Right lung (tissue), 10 donors: ENCODE measurements around the gene GPR179. TPM values are rescaled to one million over a fixed set of nuclear protein-coding genes. Genes with fewer than 3 reads are reported as not detected.
A peak's percentile ranks its signal among the peaks of the same experiment; 100 is the strongest.

ENCODE experiments used
- DNase-seq, 2 donors: peaks; one replicate each; pipeline ENCODE4 v3.0.0-alpha.2; 2013
- long read RNA-seq, 8 donors: transcript quantifications; one replicate each; lab custom pipeline, GENCODE V29; 2026
- polyA plus RNA-seq, 5 donors: library from polyadenylated mRNA; unstranded; fragments of 120-200 nt; gene quantifications; one replicate each; pipeline versions ENCODE4 v1.2.1 to v1.2.3, GENCODE V29; 2013; ENCODE audit warnings: inconsistent platforms in 1 of 5, low replicate concordance in 1 of 5; ENCODE audit not compliant: insufficient read length in 5 of 5, insufficient read depth in 1 of 5

The GPR179 gene, protein sequence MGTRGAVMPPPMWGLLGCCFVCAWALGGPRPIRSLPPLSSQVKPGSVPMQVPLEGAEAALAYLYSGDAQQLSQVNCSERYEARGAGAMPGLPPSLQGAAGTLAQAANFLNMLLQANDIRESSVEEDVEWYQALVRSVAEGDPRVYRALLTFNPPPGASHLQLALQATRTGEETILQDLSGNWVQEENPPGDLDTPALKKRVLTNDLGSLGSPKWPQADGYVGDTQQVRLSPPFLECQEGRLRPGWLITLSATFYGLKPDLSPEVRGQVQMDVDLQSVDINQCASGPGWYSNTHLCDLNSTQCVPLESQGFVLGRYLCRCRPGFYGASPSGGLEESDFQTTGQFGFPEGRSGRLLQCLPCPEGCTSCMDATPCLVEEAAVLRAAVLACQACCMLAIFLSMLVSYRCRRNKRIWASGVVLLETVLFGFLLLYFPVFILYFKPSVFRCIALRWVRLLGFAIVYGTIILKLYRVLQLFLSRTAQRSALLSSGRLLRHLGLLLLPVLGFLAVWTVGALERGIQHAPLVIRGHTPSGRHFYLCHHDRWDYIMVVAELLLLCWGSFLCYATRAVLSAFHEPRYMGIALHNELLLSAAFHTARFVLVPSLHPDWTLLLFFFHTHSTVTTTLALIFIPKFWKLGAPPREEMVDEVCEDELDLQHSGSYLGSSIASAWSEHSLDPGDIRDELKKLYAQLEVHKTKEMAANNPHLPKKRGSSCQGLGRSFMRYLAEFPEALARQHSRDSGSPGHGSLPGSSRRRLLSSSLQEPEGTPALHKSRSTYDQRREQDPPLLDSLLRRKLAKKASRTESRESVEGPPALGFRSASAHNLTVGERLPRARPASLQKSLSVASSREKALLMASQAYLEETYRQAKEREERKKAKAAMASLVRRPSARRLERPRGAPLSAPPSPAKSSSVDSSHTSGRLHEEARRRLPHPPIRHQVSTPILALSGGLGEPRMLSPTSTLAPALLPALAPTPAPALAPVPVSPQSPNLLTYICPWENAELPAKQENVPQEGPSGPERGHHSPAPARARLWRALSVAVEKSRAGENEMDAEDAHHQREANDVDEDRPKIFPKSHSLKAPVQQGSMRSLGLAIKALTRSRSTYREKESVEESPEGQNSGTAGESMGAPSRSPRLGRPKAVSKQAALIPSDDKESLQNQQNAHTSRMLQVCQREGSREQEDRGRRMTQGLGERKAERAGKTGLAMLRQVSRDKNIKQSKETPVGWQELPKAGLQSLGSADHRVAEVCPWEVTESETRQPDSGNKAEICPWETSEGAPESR (N-terminal part only)
- polyA plus RNA-seq: under 1 TPM; 0.17 to 0.60 (median 0.49) TPM
- long read RNA-seq, donor 1: 0 reads
- long read RNA-seq, donor 2: 0 reads
- long read RNA-seq, donor 3: 0 reads
- long read RNA-seq, donor 4: 0 reads
- long read RNA-seq, donor 5: 0 reads
- long read RNA-seq, donor 6: 0 reads
- long read RNA-seq, donor 7: 0 reads
- long read RNA-seq, donor 8: 0 reads

GRCh38 chr17:38343608-38344419, at the start of gene GPR179:
Gene GPR179 (minus strand): TSS chr17:38343956. CDS start chr17:38343789, 167 bp downstream.
- DNase-seq: no peak

GRCh38 chr17:38379448-38379847, 35.7 kb upstream of the GPR179 start:
- no peak for DNase-seq

DNA sequence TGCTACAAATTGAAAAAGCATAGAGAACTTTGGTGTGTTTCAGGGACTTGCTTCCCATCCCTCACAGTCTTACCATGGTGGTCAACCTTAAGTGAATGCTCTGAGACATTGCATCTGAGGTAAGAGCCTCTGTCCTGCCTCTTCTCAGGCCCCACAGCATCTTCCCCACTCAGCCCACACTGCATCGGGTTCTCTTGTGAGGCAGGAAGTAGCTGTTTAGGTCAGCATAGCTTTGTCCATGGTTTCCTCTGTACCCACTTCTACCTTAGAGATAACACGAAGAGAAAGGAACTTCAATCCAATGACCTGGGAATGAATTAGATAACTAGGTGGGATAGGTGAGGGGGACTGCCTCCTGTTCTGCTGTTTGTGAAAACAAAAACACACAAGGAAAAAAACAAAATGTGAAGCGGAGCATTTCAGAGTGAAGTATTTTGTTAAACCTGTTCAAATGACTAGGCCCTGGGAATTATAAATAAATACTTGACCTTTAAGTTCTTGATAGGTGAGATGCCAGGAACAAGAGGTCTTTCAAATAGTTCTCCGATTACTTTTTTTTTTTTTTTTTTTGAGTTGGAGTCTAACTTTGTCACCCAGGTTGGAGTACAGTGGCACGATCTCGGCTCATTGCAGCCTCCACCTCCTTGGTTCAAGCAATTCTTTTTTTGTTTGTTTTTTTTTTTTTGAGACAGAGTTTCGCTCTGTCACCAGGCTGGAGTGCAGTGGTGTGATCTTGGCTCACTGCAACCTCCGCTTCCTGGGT, 25.5 kb upstream of the GPR179 start:
- DNase-seq: no peak

- no peak for DNase-seq
Observed at GRCh38 chr17:38364741-38365140, 21.0 kb upstream of the GPR179 start.

- no peak for DNase-seq
Observed at GRCh38 chr17:38363016-38363415, 19.3 kb upstream of the GPR179 start.

DNA sequence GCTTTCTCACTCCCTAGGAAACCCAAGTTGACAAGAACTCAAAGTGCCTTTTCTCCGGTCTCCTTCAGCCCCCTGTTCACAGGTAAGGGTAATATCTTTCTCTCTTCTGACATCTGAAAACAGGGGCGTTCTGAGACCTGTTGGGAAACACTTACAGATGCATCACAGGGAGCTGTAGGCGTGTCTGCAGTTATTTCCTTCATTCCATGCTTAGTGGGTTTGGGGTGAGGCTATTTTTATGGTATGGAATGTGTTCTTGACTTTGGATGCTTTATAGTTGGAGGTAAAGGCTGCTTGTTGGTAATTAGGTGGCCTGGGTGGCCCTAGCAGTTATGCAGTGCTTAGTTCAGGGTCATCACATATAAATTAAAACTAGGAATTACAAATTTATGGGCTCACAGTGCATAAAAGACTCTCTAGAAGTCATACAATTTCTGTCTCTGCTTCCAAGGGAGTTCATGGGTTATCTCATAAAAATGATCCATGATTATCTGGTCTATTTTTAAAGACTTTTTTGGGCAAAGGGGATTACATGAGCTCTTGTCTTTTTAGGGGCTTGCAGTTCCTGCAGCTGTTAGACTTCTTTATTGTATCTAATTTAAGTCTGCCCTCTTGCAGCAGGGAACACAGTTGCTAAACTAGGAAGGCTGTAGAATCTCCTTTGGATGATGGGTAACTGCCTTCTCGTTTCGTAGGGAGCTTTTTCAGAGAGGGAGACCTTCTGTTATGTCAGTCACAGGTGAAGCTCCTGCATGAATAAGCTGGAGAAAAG, 18.1 kb upstream of the GPR179 start:
- no peak for DNase-seq

DNA sequence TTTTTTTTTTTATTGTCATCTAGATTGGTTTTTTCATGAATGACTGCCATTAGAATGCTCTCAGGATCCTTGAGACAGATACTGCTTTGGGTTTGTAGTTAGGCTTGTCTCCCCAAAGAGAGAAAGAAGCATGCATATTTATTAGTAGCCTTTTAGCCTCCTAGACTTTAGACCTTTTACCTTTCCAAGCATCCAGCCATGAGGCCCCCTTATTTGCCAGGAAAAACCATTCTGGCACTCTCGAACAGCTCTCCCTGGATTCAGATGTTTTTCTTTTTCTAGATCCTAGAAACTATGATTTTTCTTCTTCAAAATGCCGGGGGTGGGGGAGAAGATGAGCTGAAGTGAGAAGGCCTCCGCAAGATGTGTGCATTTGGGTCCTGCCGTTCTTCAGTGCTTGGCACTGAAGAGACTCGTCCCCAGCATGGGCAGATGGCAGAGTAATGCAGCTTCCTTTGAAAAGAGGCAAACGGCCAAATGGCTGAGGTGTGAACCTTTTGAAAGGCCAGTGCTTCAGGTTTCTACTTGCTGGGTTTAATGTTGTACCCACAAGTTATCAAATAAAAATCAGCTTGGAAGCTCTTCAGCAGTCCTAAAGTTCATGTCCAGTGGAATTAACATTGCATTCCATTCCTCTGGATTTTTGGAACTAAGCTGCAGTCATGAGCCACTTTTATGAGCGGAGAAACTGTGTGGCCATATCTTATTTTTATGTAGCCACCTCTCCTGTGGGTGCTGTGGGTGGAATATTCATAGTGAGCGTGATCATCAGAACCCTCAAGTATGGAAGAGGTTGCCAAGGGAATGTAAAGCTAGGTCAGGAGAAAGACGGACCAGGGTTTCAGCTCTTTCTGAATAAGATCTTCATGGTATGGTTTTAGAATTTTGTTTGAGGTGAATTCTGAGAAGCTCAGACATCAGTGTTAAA, 15.1 kb upstream of the GPR179 start:
- no peak for DNase-seq

DNA sequence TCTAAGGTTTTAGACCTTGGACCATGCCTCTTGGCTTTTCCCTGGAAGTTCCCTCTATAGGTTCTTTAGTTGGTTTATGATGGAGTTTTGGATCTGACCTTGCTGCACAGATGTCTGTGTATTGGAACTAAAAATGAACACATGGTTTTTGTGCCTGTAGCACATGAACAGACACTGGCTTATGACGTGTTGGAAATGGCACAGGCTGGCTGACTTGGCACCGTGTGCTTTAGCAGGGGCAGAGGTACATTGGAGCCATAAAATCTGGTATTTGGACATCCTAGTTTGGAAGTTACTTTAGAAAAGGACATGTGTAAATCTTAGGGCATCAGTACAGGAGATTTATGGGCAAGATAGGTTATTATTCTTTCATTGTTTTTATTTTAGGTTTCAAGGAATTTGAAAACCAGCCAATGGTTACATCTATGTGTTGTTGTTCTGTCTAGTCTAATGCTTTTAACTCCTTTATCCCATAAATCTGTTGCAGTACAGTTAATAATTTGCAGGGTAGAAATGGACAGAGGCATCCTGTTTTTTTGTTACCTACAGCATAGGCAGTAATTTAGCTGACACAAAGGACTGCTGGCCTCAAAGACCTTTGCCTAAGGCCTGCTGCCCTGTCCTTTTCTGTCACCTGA, 13.8 kb upstream of the GPR179 start:
- DNase-seq: no peak

DNA sequence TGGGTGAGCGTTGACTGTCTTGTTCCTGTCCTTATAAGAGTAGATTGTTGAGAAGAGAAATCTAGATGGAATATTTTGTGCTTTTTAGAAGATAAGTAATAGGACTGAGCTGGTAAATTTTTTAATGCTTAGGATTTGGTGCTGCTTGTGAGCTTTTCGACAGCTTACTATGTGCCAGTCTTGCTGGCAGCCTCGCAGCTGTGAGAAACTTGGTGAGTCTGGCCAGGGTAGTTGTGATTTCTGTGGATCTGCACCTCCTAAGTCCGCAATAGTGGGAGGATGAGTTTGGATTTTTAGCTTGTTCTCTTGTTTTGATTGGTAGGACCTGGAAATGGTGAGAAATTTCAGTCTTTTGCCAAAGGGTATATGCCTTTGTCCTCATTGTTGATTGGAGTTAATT, 11.5 kb upstream of the GPR179 start:
- no peak for DNase-seq

- DNase-seq: no peak
Observed at GRCh38 chr17:38354466-38354865, 10.7 kb upstream of the GPR179 start.

GRCh38 chr17:38353668-38354067, 9.9 kb upstream of the GPR179 start:
- DNase-seq: no peak

DNA sequence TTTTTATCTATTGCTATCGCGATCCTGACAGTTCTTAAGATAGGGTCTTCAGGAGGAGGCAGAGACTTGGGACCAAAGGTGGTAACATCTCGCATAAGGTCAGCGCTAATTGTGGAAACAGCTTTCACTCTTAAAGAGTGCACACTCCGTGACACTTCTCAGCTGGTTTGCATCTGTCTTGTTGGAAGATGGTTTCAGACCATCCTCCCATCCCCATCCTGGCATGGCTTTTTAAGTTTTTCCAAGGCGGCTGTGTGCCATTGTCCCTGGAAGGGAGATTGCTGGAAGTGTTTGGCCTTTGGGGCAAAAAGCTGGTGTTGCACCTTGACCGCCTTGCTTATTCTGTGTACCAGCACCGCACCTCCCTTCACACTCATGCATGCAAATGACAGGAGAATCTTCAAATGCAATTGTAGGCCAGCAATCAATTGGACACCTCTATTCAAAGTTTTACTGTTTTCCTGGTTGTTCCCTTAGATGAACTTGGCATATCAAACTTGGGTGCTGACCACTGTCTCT, 9.4 kb upstream of the GPR179 start:
- DNase-seq: no peak

GRCh38 chr17:38352245-38353085, 8.7 kb upstream of the GPR179 start:
- peak; percentile 20 to 35 for DNase-seq

- DNase-seq: peak; percentile 93 to 94
Observed at GRCh38 chr17:38351412-38352222, 7.9 kb upstream of the GPR179 start, which contains the start of gene SOCS7. Gene SOCS7 (plus strand): TSS chr17:38351844. CDS start chr17:38352053, 209 bp downstream.

GRCh38 chr17:38350035-38350434, 6.3 kb upstream of the GPR179 start:
- no peak for DNase-seq
